Measurements from ENCODE around the gene APOL3. TPM values are rescaled to one million over a fixed set of nuclear protein-coding genes. Genes with fewer than 3 reads are reported as not detected.

APOL3 gene
- total RNA-seq, 1 experiment from 2014 or later, result 3.2 TPM

GRCh38 chr22:36155702-36156101, 4.9 kb downstream of the APOL3 start:
- in situ Hi-C loops (cut with HindIII; ENCODE audit: low pct_unique_long_range_greater_than_20kb, low sequenced_read_pairs), result no loop called here
- DNase-seq (ENCODE audit: low read depth, low spot score), result no peak
- intact Hi-C loops (cut with micrococcal nuclease; ENCODE audit: unreplicated experiment), result no loop called here
- H3K4me3 ChIP-seq (ENCODE audit: low read depth in 2 of 2, low read length in 2 of 2), result no peak overlapping the region
- peak; percentile 17; the same call in 1 of the 2 replicates for ATAC-seq
- ChIA-PET CTCF (interaction anchor here (0.6 kb wide), 1 partner anchor 13 kb away, joined by 4 read pairs; no protein-coding TSS in a partner anchor), POLR2A (no interaction called here)
- H3K9me3 ChIP-seq (ENCODE audit: control insufficient read depth, insufficient read depth, low read depth, low read length), result no peaks in the 10 kb centered on the region
- no peaks in the 10 kb centered on the region for H3K36me3 ChIP-seq (ENCODE audit: control insufficient read depth, insufficient read depth, low read length)
- H3K27me3 ChIP-seq (ENCODE audit: control insufficient read depth, insufficient read depth, low read length), result no peaks in the 10 kb centered on the region
- no TSS peak for BruUV-seq (replicated peaks)
- H3K4me1 ChIP-seq (ENCODE audit: control insufficient read depth, insufficient read depth, low read length), result peaks cover 4% of the 10 kb centered on the region
- TF ChIP-seq TCF7L2 (IDR thresholded peaks at IDR 0.05; ENCODE audit: low read depth, low read length) (no peak), REST (IDR thresholded peaks at IDR 0.05; ENCODE audit: insufficient read depth in 1 of 2, low read depth in 2 of 2, low read length in 1 of 2) (no peak)
- no peak overlapping the region for H3K27ac ChIP-seq (ENCODE audit: low read length)

GRCh38 chr22:36154423-36154945, 6.1 kb downstream of the APOL3 start:
- TF ChIP-seq SIN3A (IDR thresholded peaks at IDR 0.05; ENCODE audit: borderline replicate concordance, insufficient read depth, low read depth, low read length) (no peak), REST (IDR thresholded peaks at IDR 0.05; ENCODE audit: insufficient read depth in 1 of 2, low read depth in 2 of 2, low read length in 1 of 2) (no peak), TCF7L2 (IDR thresholded peaks at IDR 0.05; ENCODE audit: low read depth, low read length) (no peak), POLR2AphosphoS5 (IDR thresholded peaks at IDR 0.05; ENCODE audit: low read depth, low read length) (no peak), CTCF (IDR thresholded peaks at IDR 0.05) (no peak)
- no peak for ATAC-seq
- ChIA-PET CTCF (no interaction called here), POLR2A (no interaction called here)
- in situ Hi-C loops (cut with HindIII; ENCODE audit: low pct_unique_long_range_greater_than_20kb, low sequenced_read_pairs) (no loop called here), intact Hi-C loops (cut with micrococcal nuclease; ENCODE audit: unreplicated experiment) (no loop called here)
- Histone ChIP-seq H3K4me3 (ENCODE audit: low read depth in 2 of 2, low read length in 2 of 2) (no peak overlapping the region), H3K36me3 (ENCODE audit: control insufficient read depth, insufficient read depth, low read length) (no peaks in the 10 kb centered on the region), H3K27me3 (ENCODE audit: control insufficient read depth, insufficient read depth, low read length) (no peaks in the 10 kb centered on the region), H3K9me3 (ENCODE audit: control insufficient read depth, insufficient read depth, low read depth, low read length) (no peaks in the 10 kb centered on the region), H3K4me1 (ENCODE audit: control insufficient read depth, insufficient read depth, low read length) (peaks cover 4% of the 10 kb centered on the region), H3K27ac (ENCODE audit: low read length) (no peak overlapping the region)
- DNase-seq (ENCODE audit: low read depth, low spot score), result no peak
- BruUV-seq (replicated peaks), result no TSS peak
